HG03558 (cell line): Measurements from ENCODE around the gene PBLD.

ENCODE experiments used
- ATAC-seq: cut with Tn5 transposase; IDR thresholded peaks from one replicate; pipeline ENCODE4 v1.9.1; 2021; ENCODE audit warnings: moderate number of reproducible peaks; ENCODE audit not compliant: unreplicated experiment; ENCODE audit errors: extremely low read depth

The PBLD gene

GRCh38 chr10:68239069-68239468, 93.7 kb downstream of the PBLD start:
- ATAC-seq = no peak

DNA sequence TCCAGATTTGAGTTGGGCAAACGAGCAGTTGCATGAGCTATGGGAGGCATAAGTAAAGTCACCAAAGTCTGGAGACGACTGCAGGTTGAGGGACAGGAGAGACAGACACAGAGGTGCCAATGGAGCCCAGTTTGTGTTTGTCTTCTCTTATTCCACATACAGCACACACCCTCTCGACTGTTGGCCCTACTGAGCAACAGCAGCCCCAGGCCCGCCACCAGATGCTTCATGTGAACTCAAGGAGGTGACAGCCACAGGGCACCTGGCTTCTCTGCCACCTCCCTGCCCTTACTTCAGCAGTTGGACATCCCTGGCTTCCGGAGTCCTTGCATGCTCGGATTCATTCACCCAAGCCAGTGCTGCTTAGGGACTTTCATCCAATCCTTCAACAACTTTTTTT, 94.4 kb downstream of the PBLD start:
- no peak for ATAC-seq

GRCh38 chr10:68237173-68237572, 95.6 kb downstream of the PBLD start:
- ATAC-seq = no peak

- no peak for ATAC-seq
Measured at GRCh38 chr10:68235581-68235980, 97.1 kb downstream of the PBLD start.

- ATAC-seq = no peak
Measured at GRCh38 chr10:68235111-68235510, 97.6 kb downstream of the PBLD start.

GRCh38 chr10:68233046-68233445, 99.7 kb downstream of the PBLD start:
- no peak for ATAC-seq
